GM19395 (cell line): ENCODE results near the gene VASP.

Source experiments
- ATAC-seq: cut with Tn5 transposase; IDR thresholded peaks from one replicate; pipeline ENCODE4 v1.9.1; 2021; ENCODE audit warnings: mild to moderate bottlenecking, moderate library complexity; ENCODE audit not compliant: unreplicated experiment

Gene VASP

GRCh38 chr19:45506989-45507871 lies at the start of gene VASP:
TSS of gene VASP (plus strand) at chr19:45507479. CDS start at chr19:45507772, 293 bp downstream.
- ATAC-seq: peak; percentile 57

DNA sequence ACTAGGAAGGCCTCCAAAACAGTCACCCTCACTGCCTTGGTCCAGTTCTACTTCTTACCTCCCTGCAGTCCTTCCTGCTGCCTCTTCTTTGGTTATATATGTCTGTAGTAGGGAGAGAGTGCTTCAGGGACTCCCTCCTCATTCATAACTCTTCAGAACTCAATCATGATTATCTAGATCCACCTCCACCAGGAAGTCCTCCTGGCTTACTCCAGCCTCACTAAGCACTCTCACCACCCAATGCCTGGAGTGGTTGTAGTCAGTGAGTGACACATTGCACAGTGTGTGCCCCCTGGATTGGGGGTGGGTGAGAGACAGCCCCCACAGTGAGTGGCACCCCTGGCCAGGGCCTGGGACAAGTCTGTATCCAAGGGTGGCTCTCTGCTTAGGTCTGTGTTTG lies 49.5 kb upstream of the VASP start:
- no peak for ATAC-seq

GRCh38 chr19:45460807-45461347 lies 46.4 kb upstream of the VASP start:
- ATAC-seq: no peak

- no peak for ATAC-seq
Measured at GRCh38 chr19:45462174-45462573, 45.1 kb upstream of the VASP start.

- no peak for ATAC-seq
Measured at GRCh38 chr19:45463241-45463640, 44.0 kb upstream of the VASP start.

DNA sequence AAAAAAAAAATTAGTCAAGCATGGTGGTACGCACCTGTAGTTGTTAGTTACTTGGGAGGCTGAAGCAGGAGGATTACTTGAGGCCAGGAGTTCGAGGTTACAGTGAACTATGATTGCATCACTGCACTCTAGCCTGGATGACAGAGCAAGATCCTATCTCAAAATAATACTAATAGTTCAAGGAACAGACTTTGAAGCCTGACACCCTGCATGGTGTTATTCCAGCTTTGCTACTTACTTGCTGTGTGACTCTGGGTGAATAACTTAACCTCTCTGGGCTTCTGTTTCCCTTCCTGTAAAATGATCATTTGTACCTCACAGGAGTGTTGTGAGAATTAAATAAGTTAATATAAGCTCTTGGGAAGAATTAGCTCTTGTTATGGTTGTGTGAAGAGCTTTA lies 43.0 kb upstream of the VASP start:
- ATAC-seq: no peak

- ATAC-seq: no peak
Measured at GRCh38 chr19:45464852-45465441, 42.3 kb upstream of the VASP start.

DNA sequence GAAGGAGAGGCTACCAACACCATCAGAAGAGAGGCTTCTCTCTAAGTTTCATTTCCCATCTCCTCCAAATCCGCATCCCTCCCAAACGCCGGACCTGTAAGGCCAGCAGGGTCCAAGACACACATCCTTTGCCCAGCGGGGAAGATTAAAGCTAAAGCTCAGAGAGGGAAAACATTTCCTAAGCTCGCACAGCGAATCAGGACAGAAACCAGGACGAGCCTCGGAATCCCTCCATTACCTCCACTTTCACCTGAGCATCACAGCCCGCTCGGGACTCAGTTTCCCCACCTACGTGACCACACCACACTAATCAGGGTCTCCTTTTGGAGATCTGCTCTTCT lies 40.2 kb upstream of the VASP start:
- ATAC-seq: no peak

GRCh38 chr19:45467456-45468158 lies 39.7 kb upstream of the VASP start, which contains the start of gene FOSB:
TSS of gene FOSB (plus strand) at chr19:45467996. CDS start at chr19:45468587, 591 bp downstream.
- ATAC-seq: peak; percentile 49

DNA sequence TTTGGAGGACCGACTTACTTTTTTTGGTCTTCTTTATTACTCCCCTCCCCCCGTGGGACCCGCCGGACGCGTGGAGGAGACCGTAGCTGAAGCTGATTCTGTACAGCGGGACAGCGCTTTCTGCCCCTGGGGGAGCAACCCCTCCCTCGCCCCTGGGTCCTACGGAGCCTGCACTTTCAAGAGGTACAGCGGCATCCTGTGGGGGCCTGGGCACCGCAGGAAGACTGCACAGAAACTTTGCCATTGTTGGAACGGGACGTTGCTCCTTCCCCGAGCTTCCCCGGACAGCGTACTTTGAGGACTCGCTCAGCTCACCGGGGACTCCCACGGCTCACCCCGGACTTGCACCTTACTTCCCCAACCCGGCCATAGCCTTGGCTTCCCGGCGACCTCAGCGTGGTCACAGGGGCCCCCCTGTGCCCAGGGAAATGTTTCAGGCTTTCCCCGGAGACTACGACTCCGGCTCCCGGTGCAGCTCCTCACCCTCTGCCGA lies 39.1 kb upstream of the VASP start:
- no peak for ATAC-seq

DNA sequence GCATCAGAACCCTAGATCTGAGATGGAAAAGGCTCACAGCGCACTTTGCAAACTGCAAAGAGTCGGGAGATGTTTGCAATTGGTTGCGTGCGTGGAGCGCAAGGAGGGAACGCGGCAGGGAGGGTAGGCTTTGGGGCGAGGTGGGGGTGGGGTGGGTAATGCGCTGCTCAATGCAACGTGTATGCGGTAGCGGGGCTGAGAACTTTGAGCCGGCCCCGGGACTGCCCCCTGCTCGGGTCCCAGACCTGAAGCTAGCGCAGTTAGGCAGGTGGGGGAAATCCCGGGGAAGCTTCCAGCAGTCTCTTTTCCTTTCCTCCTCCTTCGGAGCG lies 38.5 kb upstream of the VASP start:
- ATAC-seq: peak; percentile 23

DNA sequence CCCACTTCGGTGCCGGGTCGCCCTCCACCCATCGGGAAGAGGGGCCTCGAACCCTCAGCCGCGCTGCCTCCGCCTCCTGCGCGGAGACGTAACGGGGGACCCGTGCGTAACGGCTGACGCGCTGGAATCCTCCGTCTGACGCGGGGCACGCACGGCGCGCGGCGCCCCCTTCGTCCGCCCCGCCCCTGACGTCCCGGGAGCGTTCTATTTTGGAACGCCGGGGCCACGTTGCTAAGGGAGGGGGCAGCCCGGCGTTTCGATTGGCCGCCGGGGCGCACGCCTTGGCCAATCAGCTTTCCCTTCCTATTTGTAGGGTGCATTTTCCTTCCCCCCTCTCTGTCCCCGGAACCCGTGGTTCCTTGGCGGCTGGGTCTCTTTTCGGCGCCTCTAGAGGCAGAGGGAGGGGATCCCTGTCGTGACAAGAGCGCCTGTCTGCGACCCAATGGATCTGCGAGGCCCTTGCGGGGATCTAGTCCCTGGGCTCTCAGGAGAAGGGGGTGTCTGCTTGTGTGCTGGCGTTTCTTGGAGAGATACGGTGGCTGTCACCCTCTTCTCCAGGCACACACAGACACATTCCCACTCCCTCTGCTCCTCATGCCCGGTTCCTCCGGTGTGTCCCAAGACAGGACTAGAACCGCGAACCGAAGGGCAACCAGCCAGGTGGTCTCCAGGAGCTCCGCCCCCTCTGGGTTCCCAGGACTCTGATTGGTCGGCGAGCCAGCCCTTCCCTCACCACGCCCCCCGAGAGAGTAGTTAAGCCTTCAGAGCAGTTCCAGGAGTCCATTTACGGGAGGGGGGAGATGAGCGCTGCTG lies 37.9 kb upstream of the VASP start:
- ATAC-seq: peak; percentile 54

GRCh38 chr19:45469945-45470761 lies 37.1 kb upstream of the VASP start:
- ATAC-seq: no peak

GRCh38 chr19:45470762-45471081 lies 36.6 kb upstream of the VASP start:
- ATAC-seq: no peak

- no peak for ATAC-seq
Measured at GRCh38 chr19:45471111-45471930, 36.0 kb upstream of the VASP start.

DNA sequence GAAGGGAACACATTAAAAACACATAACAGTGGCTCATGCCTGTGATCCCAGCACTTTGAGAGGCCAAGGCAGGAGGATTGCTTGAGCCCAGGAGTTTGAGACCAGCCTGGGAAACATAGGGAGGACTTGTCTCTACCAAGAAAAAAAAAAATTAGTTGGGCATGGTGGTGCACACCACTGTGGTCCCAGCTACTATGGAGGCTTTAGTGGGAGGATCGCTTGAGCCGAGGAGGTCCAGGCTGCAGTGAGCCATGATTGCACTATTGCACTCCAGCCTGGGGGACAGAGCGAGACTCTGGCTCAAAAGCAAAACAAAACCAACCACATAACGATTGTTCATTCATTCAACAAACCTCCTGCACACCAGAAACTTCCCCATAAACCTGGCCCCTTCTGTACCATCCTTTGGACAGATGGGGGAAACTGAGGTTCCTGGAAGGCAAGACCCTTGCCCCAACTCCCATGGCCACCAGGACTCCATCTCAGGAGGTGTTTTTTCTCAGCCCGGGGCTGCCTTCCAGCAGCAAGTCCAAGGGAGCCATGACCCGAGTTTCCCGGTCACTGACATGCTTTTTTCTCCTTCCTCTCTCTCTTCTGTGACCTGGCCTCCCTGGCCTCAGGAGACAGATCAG lies 35.2 kb upstream of the VASP start:
- no peak for ATAC-seq

- no peak for ATAC-seq
Measured at GRCh38 chr19:45472563-45473366, 34.5 kb upstream of the VASP start.

- no peak for ATAC-seq
Measured at GRCh38 chr19:45473367-45473681, 34.0 kb upstream of the VASP start.
